ENCODE data around the gene FOXK2. TPM values are rescaled to one million over a fixed set of nuclear protein-coding genes. Genes with fewer than 3 reads are reported as not detected.

The FOXK2 gene
- total RNA-seq, 6 donors from 2014 or later = 50.8 to 92.7 (median 58.9) TPM

- Histone ChIP-seq H3K9me3 (no peaks in the 10 kb centered on the region), H3K36me3 (no peaks in the 10 kb centered on the region), H3K27me3 (no peaks in the 10 kb centered on the region), H3K4me3 (peak overlapping the region; percentile 70 to 93 (median 88)), H3K4me1 (peaks cover 35 to 46% (median 41%) of the 10 kb centered on the region in 4 donors), H3K27ac (peak overlapping the region; percentile 84 to 93 (median 87))
- WGBS, 2 donors = 0 to 1% methylated on average over 23 to 25 of the region's 94 CpGs
- ATAC-seq (ENCODE audit: low FRiP score in 2 of 2) = peak in 1 of 2 donors; percentile 21
- DNase-seq = peak; percentile 27 to 90
- TF ChIP-seq, protein P1, sequence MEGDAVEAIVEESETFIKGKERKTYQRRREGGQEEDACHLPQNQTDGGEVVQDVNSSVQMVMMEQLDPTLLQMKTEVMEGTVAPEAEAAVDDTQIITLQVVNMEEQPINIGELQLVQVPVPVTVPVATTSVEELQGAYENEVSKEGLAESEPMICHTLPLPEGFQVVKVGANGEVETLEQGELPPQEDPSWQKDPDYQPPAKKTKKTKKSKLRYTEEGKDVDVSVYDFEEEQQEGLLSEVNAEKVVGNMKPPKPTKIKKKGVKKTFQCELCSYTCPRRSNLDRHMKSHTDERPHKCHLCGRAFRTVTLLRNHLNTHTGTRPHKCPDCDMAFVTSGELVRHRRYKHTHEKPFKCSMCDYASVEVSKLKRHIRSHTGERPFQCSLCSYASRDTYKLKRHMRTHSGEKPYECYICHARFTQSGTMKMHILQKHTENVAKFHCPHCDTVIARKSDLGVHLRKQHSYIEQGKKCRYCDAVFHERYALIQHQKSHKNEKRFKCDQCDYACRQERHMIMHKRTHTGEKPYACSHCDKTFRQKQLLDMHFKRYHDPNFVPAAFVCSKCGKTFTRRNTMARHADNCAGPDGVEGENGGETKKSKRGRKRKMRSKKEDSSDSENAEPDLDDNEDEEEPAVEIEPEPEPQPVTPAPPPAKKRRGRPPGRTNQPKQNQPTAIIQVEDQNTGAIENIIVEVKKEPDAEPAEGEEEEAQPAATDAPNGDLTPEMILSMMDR (IDR thresholded peaks at IDR 0.05) = no peak
- no peak for TF ChIP-seq EP300 (IDR thresholded peaks at IDR 0.05)
- no peak for TF ChIP-seq POLR2AphosphoS5 (IDR thresholded peaks at IDR 0.05)
- TF ChIP-seq POLR2A (IDR thresholded peaks at IDR 0.05) = no peak
Measured at GRCh38 chr17:82519971-82520903, 705 bp downstream of the FOXK2 start.

- WGBS, 2 donors = 39 to 42% methylated on average over 4 of the region's 4 CpGs
- H3K27ac ChIP-seq = peak overlapping the region in 2 of 4 donors; percentile 39 to 44
Measured at GRCh38 chr17:82524540-82524939, 5.0 kb downstream of the FOXK2 start.

GRCh38 chr17:82525712-82526111 is 6.2 kb downstream of the FOXK2 start:
- DNase-seq = no peak
- H3K27ac ChIP-seq = no peak overlapping the region
- TF ChIP-seq, protein P1 (IDR thresholded peaks at IDR 0.05) = no peak
- TF ChIP-seq POLR2A (IDR thresholded peaks at IDR 0.05) (no peak), POLR2AphosphoS5 (IDR thresholded peaks at IDR 0.05) (no peak), EP300 (IDR thresholded peaks at IDR 0.05) (no peak)
- H3K4me3 ChIP-seq = no peak overlapping the region
- H3K4me1 ChIP-seq = peaks cover 58 to 86% (median 67%) of the 10 kb centered on the region in 4 donors
- no peaks in the 10 kb centered on the region for H3K36me3 ChIP-seq
- ATAC-seq (ENCODE audit: low FRiP score in 2 of 2) = no peak
- no peaks in the 10 kb centered on the region for H3K27me3 ChIP-seq
- H3K9me3 ChIP-seq = no peaks in the 10 kb centered on the region
- WGBS, 2 donors = 65 to 73% methylated on average over 4 of the region's 4 CpGs

More at GRCh38 chr17:82524540-82524939, 5.0 kb downstream of the FOXK2 start:
- no peak for DNase-seq
- TF ChIP-seq POLR2A (IDR thresholded peaks at IDR 0.05) = no peak
- TF ChIP-seq, protein P1 (IDR thresholded peaks at IDR 0.05) = no peak
- no peak for TF ChIP-seq EP300 (IDR thresholded peaks at IDR 0.05)
- TF ChIP-seq POLR2AphosphoS5 (IDR thresholded peaks at IDR 0.05) = no peak
- Histone ChIP-seq H3K36me3 (no peaks in the 10 kb centered on the region), H3K9me3 (no peaks in the 10 kb centered on the region), H3K27me3 (no peaks in the 10 kb centered on the region), H3K4me1 (peaks cover 56 to 84% (median 66%) of the 10 kb centered on the region in 4 donors), H3K4me3 (no peak overlapping the region)
- no peak for ATAC-seq (ENCODE audit: low FRiP score in 2 of 2)

DNA sequence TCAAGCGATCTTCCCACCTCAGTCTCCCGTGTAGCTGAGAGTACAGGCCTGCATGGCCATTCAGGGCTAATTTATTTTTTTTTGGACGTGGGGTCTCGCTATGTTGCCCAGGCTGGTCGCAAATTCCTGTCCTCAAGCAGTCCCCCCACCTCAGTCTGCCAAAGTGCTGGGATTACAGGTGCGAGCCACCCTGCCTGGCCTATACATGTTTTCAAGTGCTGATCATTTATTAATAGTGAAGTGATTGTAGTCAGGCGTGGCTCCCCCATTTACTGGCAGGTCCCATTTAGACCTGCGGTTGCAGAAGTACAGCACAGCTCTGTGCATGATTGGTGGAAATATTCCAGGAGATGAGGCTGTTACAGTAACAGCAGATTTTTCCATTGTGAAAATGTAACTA is 8.4 kb downstream of the FOXK2 start:
- Histone ChIP-seq H3K4me1 (peaks cover 50 to 78% (median 63%) of the 10 kb centered on the region in 4 donors), H3K9me3 (no peaks in the 10 kb centered on the region), H3K36me3 (no peaks in the 10 kb centered on the region), H3K27ac (peak overlapping the region in 1 of 4 donors; percentile 2), H3K4me3 (no peak overlapping the region), H3K27me3 (no peaks in the 10 kb centered on the region)
- WGBS, 2 donors = 69 to 73% methylated on average over 8 of the region's 8 CpGs
- no peak for TF ChIP-seq POLR2A (IDR thresholded peaks at IDR 0.05)
- no peak for TF ChIP-seq EP300 (IDR thresholded peaks at IDR 0.05)
- TF ChIP-seq, protein P1 (IDR thresholded peaks at IDR 0.05) = no peak
- TF ChIP-seq POLR2AphosphoS5 (IDR thresholded peaks at IDR 0.05) = no peak
- DNase-seq (no peak), ATAC-seq (ENCODE audit: low FRiP score in 2 of 2) (peak in 1 of 2 donors; percentile 59)

Data from upper lobe of left lung (tissue), 6 donors.